Suprapubic skin (tissue), 4 donors: ENCODE results near the gene PPP1R37. TPM values are rescaled to one million over a fixed set of nuclear protein-coding genes. Genes with fewer than 3 reads are reported as not detected.
A peak's percentile ranks its signal among the peaks of the same experiment; 100 is the strongest.

Source experiments
- DNase-seq, 2 donors: peaks; one replicate each; pipeline ENCODE4 v3.0.0-alpha.2; 2019; ENCODE audit warnings: low spot score in 2 of 2
- H3K27ac ChIP-seq: fragments of 200-600 bp; sonication (generic); one replicate; pipeline ENCODE4 v1.5.1; 2019
- H3K27me3 ChIP-seq: fragments of 200-600 bp; sonication (generic); one replicate; pipeline ENCODE4 v1.5.1; 2019
- H3K36me3 ChIP-seq: fragments of 200-600 bp; sonication (generic); one replicate; pipeline ENCODE4 v1.5.1; 2019
- H3K4me1 ChIP-seq: fragments of 200-600 bp; sonication (generic); one replicate; pipeline ENCODE4 v1.5.1; 2019
- H3K4me3 ChIP-seq: fragments of 200-600 bp; sonication (generic); one replicate; pipeline ENCODE4 v1.5.1; 2019; ENCODE audit warnings: mild to moderate bottlenecking
- H3K9me3 ChIP-seq: fragments of 200-600 bp; sonication (generic); one replicate; pipeline ENCODE4 v1.5.1; 2019
- EP300 ChIP-seq: sonication (generic); formaldehyde crosslinking; IDR thresholded peaks from one replicate; pipeline ENCODE4 v1.6.1; 2017; ENCODE audit warnings: antibody characterized with exemption
- POLR2A ChIP-seq, 2 donors: fragments of 450-650 bp; IDR thresholded peaks; one replicate each; pipeline ENCODE4 v1.6.1; 2017; ENCODE audit warnings: antibody characterized with exemption in 2 of 2, mild to moderate bottlenecking in 2 of 2, moderate library complexity in 2 of 2
- POLR2AphosphoS5 ChIP-seq, 3 donors: sonication (generic); formaldehyde crosslinking; IDR thresholded peaks; one replicate each; pipeline ENCODE4 v1.6.1; 2017; ENCODE audit warnings: antibody characterized with exemption in 3 of 3
- WGBS: methylation state at CpG from one replicate; pipeline ENCODE4 v1.1.5; 2018; 5-methylcytosine and 5-hydroxymethylcytosine counted together
- total RNA-seq, 4 donors: library from RNA; depleted of rRNA; stranded (reverse); fragments of >200 nt; gene quantifications; one replicate each; pipeline ENCODE4 v1.1.0, GENCODE V29; 2016
- TF ChIP-seq, protein P1 (sequence below), 2 donors: fragments of 200-600 bp in 1 of 2; fragments of 450-650 bp in 1 of 2; sonication (generic) in 1 of 2; IDR thresholded peaks; one replicate each; pipeline ENCODE4 v1.5.1; 2016 to 2019; ENCODE audit warnings: antibody characterized with exemption in 2 of 2, mild to moderate bottlenecking in 1 of 2, moderate library complexity in 1 of 2

PPP1R37 gene
- total RNA-seq, 4 donors from 2014 or later, result 24.6 to 43.1 (median 33.5) TPM

GRCh38 chr19:45076029-45076850 lies 16.7 kb upstream of the PPP1R37 start, which contains the start of gene ZNF296:
TSS of gene ZNF296 (minus strand) at chr19:45076478. CDS start at chr19:45076373, 105 bp downstream.
- TF ChIP-seq, protein P1, sequence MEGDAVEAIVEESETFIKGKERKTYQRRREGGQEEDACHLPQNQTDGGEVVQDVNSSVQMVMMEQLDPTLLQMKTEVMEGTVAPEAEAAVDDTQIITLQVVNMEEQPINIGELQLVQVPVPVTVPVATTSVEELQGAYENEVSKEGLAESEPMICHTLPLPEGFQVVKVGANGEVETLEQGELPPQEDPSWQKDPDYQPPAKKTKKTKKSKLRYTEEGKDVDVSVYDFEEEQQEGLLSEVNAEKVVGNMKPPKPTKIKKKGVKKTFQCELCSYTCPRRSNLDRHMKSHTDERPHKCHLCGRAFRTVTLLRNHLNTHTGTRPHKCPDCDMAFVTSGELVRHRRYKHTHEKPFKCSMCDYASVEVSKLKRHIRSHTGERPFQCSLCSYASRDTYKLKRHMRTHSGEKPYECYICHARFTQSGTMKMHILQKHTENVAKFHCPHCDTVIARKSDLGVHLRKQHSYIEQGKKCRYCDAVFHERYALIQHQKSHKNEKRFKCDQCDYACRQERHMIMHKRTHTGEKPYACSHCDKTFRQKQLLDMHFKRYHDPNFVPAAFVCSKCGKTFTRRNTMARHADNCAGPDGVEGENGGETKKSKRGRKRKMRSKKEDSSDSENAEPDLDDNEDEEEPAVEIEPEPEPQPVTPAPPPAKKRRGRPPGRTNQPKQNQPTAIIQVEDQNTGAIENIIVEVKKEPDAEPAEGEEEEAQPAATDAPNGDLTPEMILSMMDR (IDR thresholded peaks at IDR 0.05), result no peak
- peak in 1 of 3 donors; percentile 17 for TF ChIP-seq POLR2AphosphoS5 (IDR thresholded peaks at IDR 0.05)
- Histone ChIP-seq H3K9me3 (no peaks in the 10 kb centered on the region), H3K4me1 (peaks cover 70% of the 10 kb centered on the region), H3K27me3 (no peaks in the 10 kb centered on the region), H3K36me3 (peaks cover 14% of the 10 kb centered on the region), H3K4me3 (peak within 1 kb of the TSS; percentile 68), H3K27ac (peak within 1 kb of the TSS; percentile 83)
- DNase-seq, result peak in 1 of 2 donors; percentile 90
- 6% methylated on average over 18 of the region's 81 CpGs for WGBS

DNA sequence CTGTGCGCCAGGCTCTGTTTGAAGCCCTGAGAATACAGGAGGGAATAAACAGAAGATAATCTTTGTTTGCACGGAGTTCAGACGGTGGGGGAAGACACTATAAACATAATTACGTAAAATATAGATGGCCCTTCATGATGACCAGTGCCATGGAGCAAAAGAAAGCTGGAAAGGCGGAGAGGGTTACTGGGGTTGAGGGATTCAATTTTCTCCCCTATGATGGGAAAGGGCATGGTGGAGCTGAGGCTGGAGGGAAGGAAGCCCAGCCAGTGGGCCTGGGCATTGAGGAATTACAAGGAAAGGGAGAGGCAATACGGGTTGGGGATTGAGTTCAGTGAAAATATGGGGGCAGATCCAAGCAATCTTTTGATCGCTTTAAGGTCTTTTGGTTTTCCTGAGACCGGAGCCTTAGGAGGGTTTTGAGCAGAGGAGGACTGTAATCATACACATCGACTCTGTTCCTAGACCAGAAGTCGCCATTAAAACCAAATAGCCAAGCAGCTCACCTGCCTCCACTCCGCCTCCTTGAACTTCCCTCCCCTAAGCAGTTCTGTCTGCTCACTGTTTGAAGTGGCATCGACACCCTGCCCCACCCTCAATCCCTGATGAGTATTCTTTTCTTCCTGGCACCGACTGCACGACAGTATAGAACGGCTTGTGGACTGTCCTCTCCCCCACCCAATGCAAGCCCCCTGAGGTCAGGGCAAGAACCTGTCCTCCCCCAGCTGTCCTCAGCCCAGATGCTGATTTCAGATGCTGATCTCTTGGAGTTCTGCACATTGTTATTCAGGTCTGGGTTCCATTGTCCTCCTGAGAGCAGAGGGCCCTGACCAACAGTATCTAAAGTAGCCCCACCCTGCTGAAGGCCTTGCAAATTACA lies 15.9 kb upstream of the PPP1R37 start:
- Histone ChIP-seq H3K27ac (peak overlapping the region; percentile 83), H3K4me3 (peak overlapping the region; percentile 68), H3K9me3 (no peaks in the 10 kb centered on the region), H3K27me3 (no peaks in the 10 kb centered on the region), H3K4me1 (peaks cover 64% of the 10 kb centered on the region), H3K36me3 (peaks cover 12% of the 10 kb centered on the region)
- 54% methylated on average over 15 of the region's 15 CpGs for WGBS
- TF ChIP-seq EP300 (no peak), POLR2A (IDR thresholded peaks at IDR 0.05) (no peak), POLR2AphosphoS5 (IDR thresholded peaks at IDR 0.05) (no peak)
- TF ChIP-seq, protein P1 (IDR thresholded peaks at IDR 0.05), result no peak
- no peak for DNase-seq

DNA sequence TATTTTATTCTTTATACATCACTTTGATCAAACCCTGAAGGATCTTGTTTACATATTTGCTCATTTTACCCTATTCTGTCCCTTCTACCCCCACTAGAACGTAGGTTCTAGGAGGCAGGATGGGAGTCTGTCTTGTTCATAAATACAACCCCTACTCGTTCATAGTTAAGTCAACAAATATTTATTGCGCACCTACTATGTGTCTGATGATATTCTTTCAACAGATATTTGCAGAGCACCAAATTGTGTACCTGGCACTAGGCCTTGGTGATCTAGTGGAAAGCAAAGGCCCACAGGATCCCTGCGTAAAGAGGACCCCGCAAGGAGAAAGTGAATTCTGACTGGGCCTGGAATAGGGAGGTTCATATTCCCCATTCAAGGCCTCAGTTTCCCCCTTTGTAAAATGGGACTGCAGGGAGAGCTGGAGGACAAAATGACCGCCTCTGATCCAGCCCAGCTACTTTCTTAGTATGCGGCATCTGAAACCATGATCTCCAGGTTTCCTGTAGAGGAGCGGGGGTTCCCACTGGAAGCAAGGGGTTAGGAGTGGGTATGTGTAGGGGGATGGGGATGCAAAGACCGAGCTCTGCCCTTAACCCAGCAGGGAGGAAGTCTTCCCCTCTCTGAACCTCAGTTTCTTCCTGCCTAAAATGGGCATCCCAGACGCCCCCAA lies 14.5 kb upstream of the PPP1R37 start:
- peaks cover 54% of the 10 kb centered on the region for H3K4me1 ChIP-seq
- no peak for DNase-seq
- H3K4me3 ChIP-seq, result peak overlapping the region; percentile 92
- no peaks in the 10 kb centered on the region for H3K27me3 ChIP-seq
- WGBS, result 54% methylated on average over 10 of the region's 10 CpGs
- no peaks in the 10 kb centered on the region for H3K9me3 ChIP-seq
- TF ChIP-seq POLR2AphosphoS5 (IDR thresholded peaks at IDR 0.05), result no peak
- TF ChIP-seq, protein P1 (IDR thresholded peaks at IDR 0.05), result no peak
- no peak for TF ChIP-seq EP300
- TF ChIP-seq POLR2A (IDR thresholded peaks at IDR 0.05), result no peak
- H3K36me3 ChIP-seq, result peaks cover 11% of the 10 kb centered on the region
- H3K27ac ChIP-seq, result peak overlapping the region; percentile 82

DNA sequence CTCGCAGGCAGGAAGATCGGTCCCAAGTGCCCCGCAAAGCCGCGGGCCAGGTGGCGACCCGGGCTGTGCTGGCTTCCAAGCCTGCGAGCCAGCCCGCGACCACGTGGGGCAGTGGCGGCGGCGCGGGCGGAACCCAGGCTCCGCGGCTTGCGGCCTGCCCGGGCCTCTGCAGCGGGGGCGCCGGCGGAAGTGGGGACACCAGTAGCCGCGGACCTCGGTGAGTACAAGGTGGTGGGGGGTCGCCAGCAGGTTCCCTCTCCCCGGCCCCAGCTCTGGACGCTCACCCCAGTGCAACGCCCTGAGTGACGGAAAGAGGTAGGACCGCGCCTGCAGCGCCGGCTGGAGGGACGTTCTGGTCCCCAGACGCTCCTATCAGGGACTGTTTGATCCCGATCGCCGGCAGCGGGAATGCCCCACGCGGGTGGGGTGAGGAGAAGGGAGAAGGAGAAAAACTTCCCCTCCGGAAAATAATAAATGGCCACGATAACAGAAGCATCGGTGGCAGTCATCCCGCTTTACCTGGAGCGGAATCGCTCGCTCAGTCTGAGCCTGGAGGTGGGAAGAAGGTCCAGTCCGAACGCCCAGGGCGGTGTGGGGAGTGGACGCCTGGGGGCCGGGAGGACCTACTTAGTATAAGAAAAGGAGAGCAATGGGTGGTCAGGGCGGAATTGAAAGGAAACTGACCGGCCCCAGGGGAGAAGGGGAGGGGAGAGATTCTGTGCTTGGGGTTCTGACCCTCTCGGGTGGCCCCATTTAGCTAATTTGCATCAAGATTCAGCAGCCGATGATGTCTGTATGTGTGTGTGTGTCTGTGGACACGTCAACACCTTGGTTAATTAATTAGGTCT lies 13.7 kb upstream of the PPP1R37 start, which contains the start of gene GEMIN7:
GEMIN7 (plus strand) TSS at position 198 of the 848 bp plus-strand sequence. CDS start 10,855 bp downstream, outside the sequence.
- peak in 1 of 2 donors; percentile 89 for DNase-seq
- H3K9me3 ChIP-seq, result no peaks in the 10 kb centered on the region
- no peaks in the 10 kb centered on the region for H3K27me3 ChIP-seq
- H3K36me3 ChIP-seq, result peaks cover 12% of the 10 kb centered on the region
- TF ChIP-seq POLR2AphosphoS5 (IDR thresholded peaks at IDR 0.05) (peak in 1 of 3 donors; percentile 78), POLR2A (IDR thresholded peaks at IDR 0.05) (peak in 1 of 2 donors; percentile 28), EP300 (no peak)
- TF ChIP-seq, protein P1 (IDR thresholded peaks at IDR 0.05), result no peak
- H3K4me1 ChIP-seq, result peaks cover 54% of the 10 kb centered on the region
- H3K27ac ChIP-seq, result peak within 1 kb of the TSS; percentile 82
- under 1% methylated on average over 22 of the region's 61 CpGs for whole genome bisulfite sequencing
- peak within 1 kb of the TSS; percentile 92 for H3K4me3 ChIP-seq
